Testis (tissue), 2 donors: ENCODE measurements around the gene RPL7L1.
"Not testable (repeated sequence)": the region's sequence is repeated elsewhere in the genome, so short reads cannot be mapped to it uniquely, and the experiment has no call there.

ENCODE experiments used
- POLR2A ChIP-seq: fragments of 450-650 bp; IDR thresholded peaks from one replicate; pipeline ENCODE4 v1.6.1; 2017; ENCODE audit warnings: antibody characterized with exemption, mild to moderate bottlenecking, moderate library complexity
- TF ChIP-seq, protein P1 (sequence below), 3 experiments: fragments of 450-650 bp in 2 of 3; fragments of 200-600 bp in 1 of 3; sonication (generic) in 1 of 3; IDR thresholded peaks; one replicate each; pipeline ENCODE4 v1.5.1; 2016 to 2019; ENCODE audit warnings: antibody characterized with exemption in 3 of 3, mild to moderate bottlenecking in 2 of 3, moderate library complexity in 1 of 3

DNA sequence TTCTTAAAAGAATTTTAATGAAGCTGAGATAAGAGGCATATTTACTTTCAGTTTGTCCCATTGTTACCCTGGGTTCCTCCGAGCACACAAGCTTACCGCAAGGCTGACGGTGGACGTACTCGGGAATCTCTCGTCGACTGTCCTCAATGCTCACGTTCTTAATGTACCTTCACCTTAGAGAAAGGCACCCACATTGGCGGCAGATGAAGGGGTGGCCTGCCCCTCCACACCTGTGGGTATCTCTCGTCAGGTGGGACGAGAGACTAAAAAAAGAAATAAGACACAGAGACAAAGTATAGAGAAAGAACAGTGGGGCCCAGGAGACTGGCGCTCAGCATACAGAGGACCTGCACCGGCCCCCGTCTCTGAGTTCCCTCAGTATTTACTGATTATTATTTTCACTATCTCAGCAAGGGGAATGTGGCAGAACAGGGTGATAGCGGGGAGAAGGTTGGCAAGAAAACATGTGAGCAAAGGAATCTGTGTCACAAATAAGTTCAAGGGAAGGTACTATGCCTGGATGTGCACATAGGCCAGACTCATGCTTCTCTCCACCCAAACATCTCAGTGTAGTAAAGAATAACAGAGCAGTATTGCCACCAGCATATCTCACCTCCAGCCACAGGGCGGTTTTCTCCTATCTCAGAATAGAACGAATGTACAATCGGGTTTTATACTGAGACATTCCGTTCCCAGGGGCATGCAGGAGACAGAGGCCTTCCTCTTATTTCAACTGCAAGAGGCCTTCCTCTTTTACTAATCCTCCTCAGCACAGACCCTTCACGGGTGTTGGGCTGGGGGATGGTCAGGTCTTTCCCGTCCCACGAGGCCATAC lies 23.2 kb downstream of the RPL7L1 start:
- TF ChIP-seq, protein P1, sequence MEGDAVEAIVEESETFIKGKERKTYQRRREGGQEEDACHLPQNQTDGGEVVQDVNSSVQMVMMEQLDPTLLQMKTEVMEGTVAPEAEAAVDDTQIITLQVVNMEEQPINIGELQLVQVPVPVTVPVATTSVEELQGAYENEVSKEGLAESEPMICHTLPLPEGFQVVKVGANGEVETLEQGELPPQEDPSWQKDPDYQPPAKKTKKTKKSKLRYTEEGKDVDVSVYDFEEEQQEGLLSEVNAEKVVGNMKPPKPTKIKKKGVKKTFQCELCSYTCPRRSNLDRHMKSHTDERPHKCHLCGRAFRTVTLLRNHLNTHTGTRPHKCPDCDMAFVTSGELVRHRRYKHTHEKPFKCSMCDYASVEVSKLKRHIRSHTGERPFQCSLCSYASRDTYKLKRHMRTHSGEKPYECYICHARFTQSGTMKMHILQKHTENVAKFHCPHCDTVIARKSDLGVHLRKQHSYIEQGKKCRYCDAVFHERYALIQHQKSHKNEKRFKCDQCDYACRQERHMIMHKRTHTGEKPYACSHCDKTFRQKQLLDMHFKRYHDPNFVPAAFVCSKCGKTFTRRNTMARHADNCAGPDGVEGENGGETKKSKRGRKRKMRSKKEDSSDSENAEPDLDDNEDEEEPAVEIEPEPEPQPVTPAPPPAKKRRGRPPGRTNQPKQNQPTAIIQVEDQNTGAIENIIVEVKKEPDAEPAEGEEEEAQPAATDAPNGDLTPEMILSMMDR (IDR thresholded peaks at IDR 0.05) = not testable (repeated sequence)
- not testable (repeated sequence) for TF ChIP-seq POLR2A
